Amniotic epithelial cell (primary cell): Measurements from ENCODE around the gene ST8SIA6.

Experiments used
- DNase-seq: peaks from one replicate; pipeline ENCODE4 v3.0.0-alpha.2; 2010; ENCODE audit warnings: low read depth

ST8SIA6 gene

GRCh38 chr10:17385066-17385465 is 69.3 kb downstream of the ST8SIA6 start:
- DNase-seq, result no peak

GRCh38 chr10:17383801-17384555 is 70.4 kb downstream of the ST8SIA6 start:
- DNase-seq, result no peak

GRCh38 chr10:17381502-17382142 is 72.8 kb downstream of the ST8SIA6 start:
- no peak for DNase-seq

- DNase-seq, result no peak
These were observed 73.5 kb downstream of the ST8SIA6 start for GRCh38 chr10:17380888-17381287.

GRCh38 chr10:17380016-17380415 is 74.4 kb downstream of the ST8SIA6 start:
- DNase-seq, result no peak

- DNase-seq, result no peak
These were observed 75.2 kb downstream of the ST8SIA6 start for GRCh38 chr10:17379151-17379690.

GRCh38 chr10:17375936-17376584 is 78.3 kb downstream of the ST8SIA6 start:
- DNase-seq, result peak; percentile 19

GRCh38 chr10:17368708-17369272 is 85.6 kb downstream of the ST8SIA6 start:
- DNase-seq, result no peak

- no peak for DNase-seq
These were observed 87.7 kb downstream of the ST8SIA6 start for GRCh38 chr10:17366705-17367104.

- no peak for DNase-seq
These were observed 89.0 kb downstream of the ST8SIA6 start for GRCh38 chr10:17365402-17365801.

GRCh38 chr10:17358461-17358860 is 95.9 kb downstream of the ST8SIA6 start:
- DNase-seq, result no peak

GRCh38 chr10:17357781-17358180 is 96.6 kb downstream of the ST8SIA6 start:
- DNase-seq, result no peak

- DNase-seq, result no peak
These were observed 97.6 kb downstream of the ST8SIA6 start for GRCh38 chr10:17356820-17357219.

- no peak for DNase-seq
These were observed 99.6 kb downstream of the ST8SIA6 start for GRCh38 chr10:17354781-17355180.

GRCh38 chr10:17353568-17354300 is 100.7 kb downstream of the ST8SIA6 start:
- no peak for DNase-seq

- DNase-seq, result no peak
These were observed 101.8 kb downstream of the ST8SIA6 start for GRCh38 chr10:17352583-17352982.

GRCh38 chr10:17351506-17351905 is 102.9 kb downstream of the ST8SIA6 start:
- DNase-seq, result no peak

GRCh38 chr10:17349717-17350116 is 104.7 kb downstream of the ST8SIA6 start:
- no peak for DNase-seq

GRCh38 chr10:17348501-17349349 is 105.7 kb downstream of the ST8SIA6 start:
- DNase-seq, result peak; percentile 86

- no peak for DNase-seq
These were observed 106.3 kb downstream of the ST8SIA6 start for GRCh38 chr10:17348011-17348500.

GRCh38 chr10:17344206-17344605 is 110.2 kb downstream of the ST8SIA6 start:
- DNase-seq, result peak; percentile 18
